K562 (cell line): Measurements from ENCODE around the gene SND1. TPM values are rescaled to one million over a fixed set of nuclear protein-coding genes. Genes with fewer than 3 reads are reported as not detected.

Experiments used
- ATAC-seq: fragments of 200-7000 bp; cut with Tn5 transposase; 3 replicates; pipeline ENCODE4 v1.9.1; 2020; ENCODE audit warnings: moderate library complexity
- BruUV-seq: library from RNA; stranded (reverse); fragments of 400-500 nt; replicated peaks from 2 replicates; lab custom pipeline; 2021; lab: Mats Ljungman, UMichigan
- CTCF ChIA-PET: fragments of 300-600 bp; formaldehyde crosslinking; extraction: SDS; loops from one replicate; lab custom pipeline; 2021; ENCODE audit warnings: low intra/inter-chr PET ratio; lab: Yijun Ruan, JAX
- POLR2A ChIA-PET: fragments of 300-600, 350-650 bp; sonication (Branson Sonifier 250); formaldehyde crosslinking; extraction: SDS; loops from one replicate; lab custom pipeline; 2021; ENCODE audit warnings: antibody characterized with exemption, inconsistent platforms; lab: Yijun Ruan, JAX
- DNase-seq, 4 experiments: peaks; one replicate each; pipeline versions ENCODE4 v3.0.0 to v3.0.0-alpha.2; 2011 to 2018; ENCODE audit warnings: low spot score in 3 of 4, mixed read lengths in 3 of 4; ENCODE audit errors: extremely low read depth in 1 of 4
- FAIRE-seq: peaks from 2 replicates; lab custom pipeline; 2011; peaks lifted over from hg19 to GRCh38; lab: Jason Lieb, UNC
- H2AFZ ChIP-seq: 2 replicates; pipeline ENCODE4 v1.6.0; 2011; ENCODE audit warnings: low read depth, low read length, control low read depth, inconsistent platforms
- H3K27ac ChIP-seq: fragments of 200-600 bp; 3 replicates; pipeline ENCODE4 v1.8.0; 2011; ENCODE audit warnings: low read depth, mild to moderate bottlenecking, control low read depth, inconsistent platforms, low read length, moderate library complexity, mixed read lengths; ENCODE audit errors: extremely low read depth
- H3K27me3 ChIP-seq, 2 experiments: fragments of 300-600 bp in 1 of 2; 2 replicates in 1 of 2; 3 replicates in 1 of 2; pipeline versions ENCODE4 v1.6.0 to v1.8.0; 2011; ENCODE audit warnings: inconsistent platforms in 2 of 2, low read length in 2 of 2, mild to moderate bottlenecking in 1 of 2, mixed read lengths in 1 of 2, moderate library complexity in 1 of 2; ENCODE audit not compliant: control insufficient read depth in 2 of 2, insufficient read depth in 2 of 2
- H3K36me3 ChIP-seq: fragments of 300-600 bp; 3 replicates; pipeline ENCODE4 v1.8.0; 2011; ENCODE audit warnings: mild to moderate bottlenecking, low read length, inconsistent platforms; ENCODE audit not compliant: control insufficient read depth, insufficient read depth
- H3K4me1 ChIP-seq, 2 experiments: fragments of 200-600 bp in 1 of 2; replicated peaks in 1 of 2; 2 replicates in 1 of 2; 3 replicates in 1 of 2; pipeline versions ENCODE4 v1.5.1 to v1.8.0; 2011; ENCODE audit warnings: inconsistent platforms in 2 of 2, low read length in 2 of 2, mild to moderate bottlenecking in 1 of 2, mixed read lengths in 1 of 2, moderate library complexity in 1 of 2; ENCODE audit not compliant: control insufficient read depth in 2 of 2, insufficient read depth in 2 of 2
- H3K4me2 ChIP-seq: 2 replicates; pipeline ENCODE4 v1.6.1; 2011; ENCODE audit warnings: low read length, control low read depth, inconsistent platforms, mixed read lengths; ENCODE audit not compliant: insufficient read depth
- H3K4me3 ChIP-seq: fragments of 200-600 bp; sonication (generic), shearing (Covaris generic); 2 replicates; pipeline ENCODE4 v1.5.1; 2016; ENCODE audit warnings: control low read depth, inconsistent platforms
- H3K79me2 ChIP-seq: fragments of 200-600 bp; 3 replicates; pipeline ENCODE4 v1.8.0; 2011; ENCODE audit warnings: low read length, inconsistent platforms; ENCODE audit not compliant: control insufficient read depth, insufficient read depth
- H3K9ac ChIP-seq, 2 experiments: 2 replicates each; pipeline versions ENCODE4 v1.6.0 to v1.6.1; 2011; ENCODE audit warnings: low read depth in 2 of 2, low read length in 2 of 2, control low read depth in 1 of 2, inconsistent platforms in 1 of 2, mild to moderate bottlenecking in 1 of 2, mixed read lengths in 1 of 2; ENCODE audit not compliant: insufficient read depth in 1 of 2
- H3K9me1 ChIP-seq: one replicate; pipeline ENCODE4 v1.6.0; 2011; ENCODE audit warnings: inconsistent platforms, mild to moderate bottlenecking, low read length, moderate library complexity; ENCODE audit not compliant: control insufficient read depth, insufficient read depth
- H3K9me3 ChIP-seq: replicated peaks from 2 replicates; pipeline ENCODE4 v1.5.1; 2011; ENCODE audit warnings: low read depth, low read length, inconsistent platforms; ENCODE audit not compliant: control insufficient read depth, insufficient read depth
- H4K20me1 ChIP-seq: replicated peaks from 2 replicates; pipeline ENCODE4 v1.6.1; 2011; ENCODE audit warnings: low read length, inconsistent platforms, mixed read lengths; ENCODE audit not compliant: control insufficient read depth, insufficient read depth
- ADNP ChIP-seq: fragments of 200-800 bp; sonication (Bioruptor generic); IDR thresholded peaks from 2 replicates; pipeline ENCODE4 v1.6.1; 2016; ENCODE audit warnings: missing genetic modification characterization, missing compliant biosample characterization
- ARNT ChIP-seq, 2 experiments: fragments of 450-650 bp; IDR thresholded peaks; 2 replicates each; pipeline ENCODE4 v1.6.1; 2016; ENCODE audit warnings: mild to moderate bottlenecking in 1 of 2
- CBFA2T2 ChIP-seq: fragments of 450-650 bp; conservative IDR thresholded peaks from 2 replicates; pipeline ENCODE4 v1.6.1; 2017; ENCODE audit warnings: mild to moderate bottlenecking
- CTCF ChIP-seq, 3 experiments: IDR thresholded peaks in 2 of 3; conservative IDR thresholded peaks in 1 of 3; 2 replicates each; pipeline ENCODE4 v1.5.1; 2011 to 2012; ENCODE audit warnings: low read length in 3 of 3, mild to moderate bottlenecking in 3 of 3, control low read depth in 2 of 3, improper control_type of control experiment in 1 of 3, inconsistent platforms in 1 of 3, low read depth in 1 of 3, mixed read lengths in 1 of 3, moderate library complexity in 1 of 3; ENCODE audit not compliant: insufficient read depth in 2 of 3
- DEAF1 ChIP-seq: fragments of 450-650 bp; formaldehyde crosslinking; IDR thresholded peaks from 2 replicates; pipeline ENCODE4 v1.4.0; 2020; ENCODE audit warnings: mild to moderate bottlenecking, moderate library complexity
- GABPA ChIP-seq: fragments of 200-800 bp; sonication (Bioruptor generic); conservative IDR thresholded peaks from 2 replicates; pipeline ENCODE4 v1.6.1; 2016; ENCODE audit warnings: low read depth, missing genetic modification characterization, missing compliant biosample characterization
- JUND ChIP-seq, 2 experiments: IDR thresholded peaks; 2 replicates in 1 of 2; 3 replicates in 1 of 2; pipeline ENCODE4 v1.6.1; 2011; ENCODE audit warnings: borderline replicate concordance in 2 of 2, low read depth in 2 of 2, low read length in 2 of 2, improper control_type of control experiment in 1 of 2, missing biosample characterization in 1 of 2, missing genetic modification characterization in 1 of 2, missing genetic modification reagents in 1 of 2
- MEIS2 ChIP-seq: fragments of 450-650 bp; IDR thresholded peaks from 2 replicates; pipeline ENCODE4 v1.6.1; 2014; ENCODE audit warnings: mild to moderate bottlenecking; ENCODE audit not compliant: partially characterized antibody
- RAD21 ChIP-seq, 2 experiments: fragments of 250-450 bp in 1 of 2; fragments of 450-650 bp in 1 of 2; sonication (Bioruptor Pico) in 1 of 2; formaldehyde crosslinking in 1 of 2; IDR thresholded peaks in 1 of 2; conservative IDR thresholded peaks in 1 of 2; 2 replicates each; pipeline versions ENCODE4 v1.4.0 to v1.8.0; 2020 to 2022; ENCODE audit warnings: mild to moderate bottlenecking in 2 of 2, moderate library complexity in 1 of 2
- TAL1 ChIP-seq: fragments of 450-650 bp; IDR thresholded peaks from 2 replicates; pipeline ENCODE4 v1.6.1; 2016; ENCODE audit warnings: mild to moderate bottlenecking
- ZNF24 ChIP-seq: fragments of 450-650 bp; IDR thresholded peaks from 2 replicates; pipeline ENCODE4 v1.6.1; 2016
- ZNF408 ChIP-seq: fragments of 250-450 bp; sonication (Bioruptor Pico); IDR thresholded peaks from 2 replicates; pipeline ENCODE4 v1.4.0; 2020; ENCODE audit warnings: low read depth, mild to moderate bottlenecking, moderate library complexity
- ZNF695 ChIP-seq: fragments of 450-650 bp; formaldehyde crosslinking; IDR thresholded peaks from 2 replicates; pipeline ENCODE4 v1.4.0; 2020; ENCODE audit warnings: mild to moderate bottlenecking, moderate library complexity
- WGBS: fragments of 100-300 bp; shearing (Covaris generic); methylation state at CpG from one replicate; pipeline ENCODE4 v1.1.6; 2016; ENCODE audit warnings: low coverage, mixed read lengths; ENCODE audit not compliant: insufficient coverage; ENCODE audit errors: missing lambda C conversion rate; 5-methylcytosine and 5-hydroxymethylcytosine counted together
- in situ Hi-C: fragments of 300-500 bp; cut with MboI; formaldehyde crosslinking; loops from 4 replicates; pipeline ENCODE4 v1.15.0; 2018; ENCODE audit warnings: inconsistent platforms, mixed read lengths
- intact Hi-C: fragments of 100-400 bp; cut with micrococcal nuclease; formaldehyde crosslinking; loops from 2 replicates; pipeline ENCODE4 v1.14.2; 2022
- polyA plus RNA-seq, 8 experiments: library from polyadenylated mRNA; depleted of rRNA in 4 of 8; stranded (reverse) in 5 of 8; unstranded in 3 of 8; fragments of >200 nt; fragmentation: Nextera tagmentation in 2 of 8; fragmentation: Illumina TruSeq in 1 of 8; extraction: Ambion mirVana in 2 of 8; extraction: Trizol in 1 of 8; gene quantifications; 2 replicates each; pipeline versions ENCODE4 v1.2.1 to v1.2.3, GENCODE V29; 2011 to 2014; ENCODE audit warnings: inconsistent platforms in 1 of 8, missing spikeins in 1 of 8
- total RNA-seq, 7 experiments: library from RNA; depleted of rRNA in 6 of 7; stranded (reverse); fragments of >200 nt in 6 of 7; fragmentation: Illumina TruSeq in 2 of 7; extraction: Trizol in 2 of 7; gene quantifications; 2 replicates each; pipeline versions ENCODE4 v1.2.1 to v1.2.3, GENCODE V29; 2011 to 2021; ENCODE audit warnings: low replicate concordance in 1 of 7

SND1 gene
- total and polyA plus RNA-seq, 9 of the 15 experiments (the other 6 are each of a cell fraction or from before 2014, with no cell fraction given), result 46.5 to 307 (median 191) TPM

DNA sequence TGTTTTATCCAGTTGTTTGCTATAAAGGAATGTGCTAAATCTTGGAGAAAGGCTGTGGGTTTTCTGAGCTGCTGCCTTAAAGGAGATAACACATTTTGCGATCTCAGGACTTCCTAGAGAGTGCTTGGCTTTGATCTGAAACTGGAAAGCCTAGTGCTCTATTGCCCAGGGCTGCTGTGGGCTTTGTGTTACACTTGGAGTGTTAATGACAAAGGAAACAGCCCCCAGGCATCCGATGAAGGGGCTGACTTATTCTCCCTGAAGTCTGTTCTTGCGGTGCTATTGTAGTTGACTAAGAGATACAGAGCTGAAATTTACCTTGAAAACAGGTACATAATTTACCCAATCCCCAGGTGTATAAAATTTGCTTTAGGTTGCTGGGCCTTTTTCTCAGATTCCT lies 74.5 kb downstream of the SND1 start:
- ChIA-PET CTCF (no interaction called here), POLR2A (interaction anchor here (0.6 to 1.2 kb wide), 6 partner anchors 8 to 664 kb away, joined by 3 to 5 read pairs (median 3); no protein-coding TSS in a partner anchor)
- BruUV-seq, result no TSS peak
- DNase-seq, result no peak
- Histone ChIP-seq H3K79me2 (peaks cover 22% of the 10 kb centered on the region; the same call in 1 of the 3 replicates), H3K27ac (no peak overlapping the region), H3K4me3 (no peak overlapping the region), H3K36me3 (peaks cover 97% of the 10 kb centered on the region), H3K4me1 (no peaks in the 10 kb centered on the region), H3K9me3 (no peaks in the 10 kb centered on the region), H3K9me1 (no peaks in the 10 kb centered on the region), H3K27me3 (no peaks in the 10 kb centered on the region), H3K9ac (no peak overlapping the region), H2AFZ (no peak overlapping the region), H3K4me2 (no peak overlapping the region), H4K20me1 (0 out of 2 replicates have a peak, but pooled peaks cover 6% of the 10 kb centered on the region)
- in situ Hi-C loops (no loop called here), intact Hi-C loops (no loop called here)
- 82% methylated on average over 3 of the region's 3 CpGs for WGBS
- no peak for ATAC-seq
- TF ChIP-seq CTCF (IDR thresholded peaks at IDR 0.05 in 2 of 3, conservative IDR thresholded peaks at IDR 0.05 in 1 of 3; ENCODE audit: insufficient read depth in 2 of 3, low read depth in 1 of 3, low read length in 3 of 3), result no peak
- TF ChIP-seq TAL1, result no peak
- TF ChIP-seq ZNF695 (CRISPR knock-in tag), result no peak
- TF ChIP-seq CBFA2T2, result no peak
- no peak for TF ChIP-seq ZNF408
- no peak for TF ChIP-seq JUND (IDR thresholded peaks at IDR 0.05; ENCODE audit: borderline replicate concordance, low read depth, low read length)
- no peak for TF ChIP-seq JUND (tag; IDR thresholded peaks at IDR 0.05; ENCODE audit: borderline replicate concordance, low read depth, low read length)
- TF ChIP-seq ADNP (tag), result no peak
- TF ChIP-seq RAD21 (CRISPR knock-in tag; conservative IDR thresholded peaks at IDR 0.05 in 1 of 2, IDR thresholded peaks at IDR 0.05 in 1 of 2), result no peak
- TF ChIP-seq ARNT (IDR thresholded peaks at IDR 0.05), result no peak
- no peak for TF ChIP-seq MEIS2
- TF ChIP-seq GABPA (tag), result no peak
- no peak for TF ChIP-seq DEAF1
- no peak for TF ChIP-seq ZNF24
- FAIRE-seq, result no peak
